Memory B cell (primary cell): Measurements from ENCODE around the gene RWDD4.
"Not testable (repeated sequence)": the region's sequence is repeated elsewhere in the genome, so short reads cannot be mapped to it uniquely, and the experiment has no call there.

Source experiments
- ATAC-seq: fragments of 150-1000 bp; cut with Tn5 transposase; 2 replicates; pipeline ENCODE4 v1.10.0; 2021; ENCODE audit warnings: low read depth, mild to moderate bottlenecking, moderate library complexity
- DNase-seq, 2 donors: peaks; one replicate each; pipeline ENCODE4 v3.0.0; 2022; ENCODE audit warnings: low spot score in 2 of 2
- H3K27ac Mint-ChIP-seq: one replicate; pipeline ENCODE4 v1.8.0; 2022; ENCODE audit warnings: mild to moderate bottlenecking, moderate library complexity, mixed read lengths
- H3K27me3 Mint-ChIP-seq: one replicate; pipeline ENCODE4 v1.8.0; 2022; ENCODE audit warnings: mixed read lengths
- H3K36me3 Mint-ChIP-seq: one replicate; pipeline ENCODE4 v1.8.0; 2022; ENCODE audit warnings: mild to moderate bottlenecking, mixed read lengths
- H3K4me1 Mint-ChIP-seq: one replicate; pipeline ENCODE4 v1.8.0; 2022; ENCODE audit warnings: mixed read lengths
- H3K4me3 Mint-ChIP-seq: one replicate; pipeline ENCODE4 v1.8.0; 2022; ENCODE audit warnings: mild to moderate bottlenecking, moderate library complexity, mixed read lengths
- H3K9me3 Mint-ChIP-seq: one replicate; pipeline ENCODE4 v1.8.0; 2022; ENCODE audit warnings: mixed read lengths

Gene RWDD4

GRCh38 chr4:183627979-183628588 lies 30.9 kb downstream of the RWDD4 start:
- no peak for DNase-seq
- Mint-ChIP-seq H3K27me3 (peaks cover 7% of the 10 kb centered on the region), H3K9me3 (no peaks in the 10 kb centered on the region), H3K4me3 (no peak overlapping the region), H3K27ac (no peak overlapping the region), H3K4me1 (no peaks in the 10 kb centered on the region), H3K36me3 (no peaks in the 10 kb centered on the region)
- no peak for ATAC-seq

DNA sequence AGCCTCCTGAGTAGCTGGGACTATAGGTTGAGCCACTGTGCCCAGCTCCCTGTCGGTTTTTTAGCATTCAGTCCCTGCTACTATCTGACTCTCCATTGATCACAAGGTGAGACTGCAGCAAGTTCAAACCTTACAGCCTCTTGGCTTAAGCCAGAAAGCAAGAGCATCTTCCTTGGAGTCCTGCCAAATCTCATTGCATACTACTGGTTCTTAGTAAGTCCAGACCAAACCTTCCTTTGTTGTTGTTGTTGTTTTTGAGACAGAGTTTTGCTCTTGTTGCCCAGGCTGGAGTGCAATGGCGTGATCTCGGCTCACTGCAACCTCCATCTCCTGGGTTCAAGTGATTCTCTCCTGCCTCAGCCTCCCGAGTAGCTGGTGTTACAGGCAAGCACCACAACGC lies 31.7 kb downstream of the RWDD4 start:
- not testable (repeated sequence) for DNase-seq, H3K9me3 Mint-ChIP-seq, H3K4me3 Mint-ChIP-seq, H3K4me1 Mint-ChIP-seq, ATAC-seq, H3K27me3 Mint-ChIP-seq, H3K36me3 Mint-ChIP-seq, H3K27ac Mint-ChIP-seq

- Mint-ChIP-seq H3K4me1 (no peaks in the 10 kb centered on the region), H3K4me3 (no peak overlapping the region), H3K27me3 (peaks cover 5% of the 10 kb centered on the region), H3K27ac (no peak overlapping the region), H3K36me3 (no peaks in the 10 kb centered on the region), H3K9me3 (no peaks in the 10 kb centered on the region)
- ATAC-seq = no peak
- no peak for DNase-seq
Observed at GRCh38 chr4:183626168-183626567, 32.8 kb downstream of the RWDD4 start.

DNA sequence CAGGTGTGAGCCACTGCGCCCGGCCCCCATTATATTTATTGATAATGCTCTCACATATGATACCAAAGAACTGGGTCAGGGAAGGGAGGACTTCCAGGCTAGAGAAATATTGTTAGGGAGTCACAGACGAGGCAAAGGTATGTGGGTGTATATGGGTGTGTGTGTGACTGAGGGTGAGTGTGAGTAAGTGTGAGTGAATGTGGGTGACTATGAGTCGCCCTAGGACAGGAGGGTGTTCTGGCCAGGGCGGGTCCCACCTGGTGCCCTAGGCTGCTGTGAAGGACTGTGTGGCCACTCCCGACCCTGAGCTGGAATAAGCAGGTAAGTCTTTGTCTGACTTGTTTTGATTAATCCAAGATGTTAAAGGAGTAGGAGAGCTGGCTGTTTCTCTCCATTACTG lies 34.4 kb downstream of the RWDD4 start:
- DNase-seq = no peak
- Mint-ChIP-seq H3K27ac (no peak overlapping the region), H3K9me3 (no peaks in the 10 kb centered on the region), H3K27me3 (peaks cover 5% of the 10 kb centered on the region), H3K4me1 (no peaks in the 10 kb centered on the region), H3K36me3 (no peaks in the 10 kb centered on the region), H3K4me3 (no peak overlapping the region)
- no peak for ATAC-seq

DNA sequence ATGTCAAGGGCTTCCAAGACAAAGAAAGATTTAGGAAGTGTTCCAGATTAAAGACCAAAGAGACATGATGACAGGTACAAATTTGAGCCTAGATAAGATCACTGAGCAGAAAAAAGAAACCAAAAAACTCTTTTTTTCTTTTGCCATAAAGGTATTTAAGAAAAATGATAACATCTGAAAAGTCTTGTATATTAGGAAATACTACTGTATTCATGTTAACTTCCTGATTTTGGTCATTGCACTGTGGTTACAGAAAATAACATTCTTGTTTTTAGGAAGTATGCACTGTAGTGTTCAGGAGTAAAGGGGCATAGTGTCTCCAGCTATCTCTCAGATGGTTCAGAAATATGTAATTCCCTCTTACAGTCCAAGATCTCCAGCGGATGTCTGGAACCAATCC lies 37.1 kb downstream of the RWDD4 start:
- Mint-ChIP-seq H3K9me3 (peaks cover 3% of the 10 kb centered on the region), H3K27ac (no peak overlapping the region)
- no peak for ATAC-seq

GRCh38 chr4:183620421-183620820 lies 38.6 kb downstream of the RWDD4 start:
- ATAC-seq = no peak
- Mint-ChIP-seq H3K4me1 (no peaks in the 10 kb centered on the region), H3K27ac (no peak overlapping the region), H3K36me3 (no peaks in the 10 kb centered on the region), H3K27me3 (peaks cover 9% of the 10 kb centered on the region), H3K9me3 (peaks cover 4% of the 10 kb centered on the region), H3K4me3 (no peak overlapping the region)
- DNase-seq = no peak

More for the DNA sequence above, 37.1 kb downstream of the RWDD4 start:
- peaks cover 3% of the 10 kb centered on the region for H3K27me3 Mint-ChIP-seq
- DNase-seq = no peak
- H3K36me3 Mint-ChIP-seq = no peaks in the 10 kb centered on the region
- H3K4me3 Mint-ChIP-seq = no peak overlapping the region
- no peaks in the 10 kb centered on the region for H3K4me1 Mint-ChIP-seq

- peaks cover 7% of the 10 kb centered on the region for H3K27me3 Mint-ChIP-seq
- ATAC-seq (no peak), DNase-seq (no peak)
- no peak overlapping the region for H3K27ac Mint-ChIP-seq
- H3K36me3 Mint-ChIP-seq = no peaks in the 10 kb centered on the region
- no peaks in the 10 kb centered on the region for H3K4me1 Mint-ChIP-seq
- H3K9me3 Mint-ChIP-seq = peaks cover 4% of the 10 kb centered on the region
- no peak overlapping the region for H3K4me3 Mint-ChIP-seq
Observed at GRCh38 chr4:183618681-183619080, 40.3 kb downstream of the RWDD4 start.

DNA sequence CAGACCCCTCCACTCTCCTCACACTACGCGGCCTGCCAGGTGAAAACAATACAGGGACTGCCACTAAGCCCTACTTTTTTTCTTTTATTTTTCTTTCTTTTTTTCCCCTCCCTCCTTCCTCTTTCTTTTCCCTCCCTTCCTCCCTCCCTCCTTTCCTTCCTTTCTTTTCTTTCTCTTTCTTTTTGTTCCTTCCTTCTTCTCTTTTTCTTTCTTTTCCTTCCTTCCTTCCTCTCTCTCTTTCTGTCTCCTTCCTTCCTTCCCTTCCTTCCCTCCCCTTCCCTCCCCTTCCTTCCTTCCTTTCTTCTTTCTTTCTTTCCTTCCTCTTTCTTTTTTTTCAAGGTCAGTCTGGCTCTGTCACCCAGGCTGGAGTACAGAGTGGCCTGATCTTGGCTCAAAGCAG lies 41.9 kb downstream of the RWDD4 start:
- Mint-ChIP-seq H3K36me3 (no peaks in the 10 kb centered on the region), H3K27ac (no peak overlapping the region), H3K27me3 (peaks cover 10% of the 10 kb centered on the region), H3K4me3 (no peak overlapping the region), H3K9me3 (peaks cover 4% of the 10 kb centered on the region), H3K4me1 (no peaks in the 10 kb centered on the region)
- ATAC-seq (no peak), DNase-seq (no peak)

- Mint-ChIP-seq H3K4me1 (no peaks in the 10 kb centered on the region), H3K9me3 (peaks cover 4% of the 10 kb centered on the region), H3K36me3 (no peaks in the 10 kb centered on the region), H3K27ac (no peak overlapping the region), H3K27me3 (peaks cover 10% of the 10 kb centered on the region), H3K4me3 (no peak overlapping the region)
- DNase-seq (no peak), ATAC-seq (no peak)
Observed at GRCh38 chr4:183612329-183613250, 46.4 kb downstream of the RWDD4 start.

DNA sequence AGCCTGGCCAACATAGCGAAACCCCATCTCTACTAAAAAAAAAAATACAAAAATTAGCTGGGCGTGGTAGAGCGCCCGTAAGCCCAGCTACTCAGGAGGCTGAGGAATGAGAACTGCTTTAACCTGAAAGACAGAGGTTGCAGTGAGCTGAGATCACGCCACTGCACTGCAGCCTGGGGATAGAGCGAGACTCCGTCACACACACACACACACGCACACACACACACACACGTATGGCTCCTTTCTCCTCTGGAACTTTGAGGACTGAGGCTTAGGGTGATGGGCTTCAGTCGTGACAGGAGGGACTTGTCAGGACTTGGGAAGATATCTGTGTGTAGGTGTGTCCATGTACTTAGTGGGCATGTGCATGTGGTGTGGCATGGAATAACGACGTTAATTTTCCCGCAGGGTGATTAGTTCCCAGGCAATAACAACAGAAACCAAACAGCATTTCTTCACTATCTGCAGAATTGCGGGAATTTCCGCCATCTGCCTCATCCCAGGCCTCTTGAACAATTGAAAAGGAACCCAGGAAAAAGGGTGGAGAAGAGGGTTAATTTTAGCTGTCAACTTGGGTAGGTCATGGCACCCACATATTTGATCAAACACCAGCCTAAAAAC lies 47.7 kb downstream of the RWDD4 start:
- no peaks in the 10 kb centered on the region for H3K4me1 Mint-ChIP-seq

GRCh38 chr4:183610613-183611012 lies 48.4 kb downstream of the RWDD4 start:
- Mint-ChIP-seq H3K4me3 (no peak overlapping the region), H3K27ac (no peak overlapping the region), H3K36me3 (no peaks in the 10 kb centered on the region), H3K4me1 (no peaks in the 10 kb centered on the region), H3K9me3 (no peaks in the 10 kb centered on the region), H3K27me3 (peaks cover 7% of the 10 kb centered on the region)
- DNase-seq (no peak), ATAC-seq (no peak)

More for the DNA sequence above, 47.7 kb downstream of the RWDD4 start:
- DNase-seq = no peak
- H3K27ac Mint-ChIP-seq = no peak overlapping the region
- peaks cover 10% of the 10 kb centered on the region for H3K27me3 Mint-ChIP-seq
- no peak overlapping the region for H3K4me3 Mint-ChIP-seq
- H3K36me3 Mint-ChIP-seq = no peaks in the 10 kb centered on the region
- ATAC-seq = no peak
- H3K9me3 Mint-ChIP-seq = no peaks in the 10 kb centered on the region

DNA sequence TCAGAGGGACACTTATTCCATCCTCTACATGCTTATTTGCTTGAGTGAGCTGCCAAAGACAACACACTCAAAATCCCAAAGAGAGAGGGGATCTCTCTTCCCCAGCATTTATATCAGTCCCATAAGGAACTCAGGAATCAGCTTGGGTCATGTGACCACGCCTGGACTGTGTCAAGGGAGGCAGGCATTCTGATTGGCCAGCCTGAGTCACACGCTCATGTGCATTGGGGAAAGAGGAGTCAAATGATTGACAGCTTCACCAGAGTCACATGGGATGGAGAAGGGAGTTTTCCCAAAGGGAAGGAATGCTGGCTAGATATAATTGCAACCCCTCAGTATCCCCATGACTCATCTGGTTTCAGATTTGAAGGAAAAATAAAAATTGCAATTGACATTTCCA lies 49.0 kb downstream of the RWDD4 start:
- DNase-seq (no peak), ATAC-seq (no peak)
- Mint-ChIP-seq H3K9me3 (no peaks in the 10 kb centered on the region), H3K4me1 (no peaks in the 10 kb centered on the region), H3K4me3 (no peak overlapping the region), H3K27ac (no peak overlapping the region), H3K27me3 (peaks cover 5% of the 10 kb centered on the region), H3K36me3 (no peaks in the 10 kb centered on the region)

DNA sequence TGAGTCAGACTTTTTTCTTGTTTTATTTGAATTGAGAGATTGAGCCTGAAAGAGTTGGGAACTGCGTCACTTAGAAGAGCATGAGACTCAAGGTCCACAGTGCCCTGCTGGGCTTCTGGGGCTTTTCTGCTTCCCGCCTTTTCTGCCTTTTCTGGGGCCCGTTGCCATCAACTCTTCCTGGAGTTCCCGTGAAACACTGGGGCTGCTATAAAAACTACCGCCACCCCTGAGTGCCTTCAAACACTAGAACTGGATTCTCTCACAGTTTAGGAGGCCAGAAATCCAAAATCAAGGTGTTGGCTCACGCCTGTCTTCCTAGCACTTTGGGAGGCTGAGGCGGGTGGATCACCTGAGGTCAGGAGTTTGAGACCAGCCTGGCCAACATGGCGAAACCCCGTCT lies 49.8 kb downstream of the RWDD4 start:
- ATAC-seq = no peak
- Mint-ChIP-seq H3K27me3 (peaks cover 5% of the 10 kb centered on the region), H3K36me3 (no peaks in the 10 kb centered on the region), H3K9me3 (no peaks in the 10 kb centered on the region), H3K4me1 (no peaks in the 10 kb centered on the region), H3K4me3 (no peak overlapping the region), H3K27ac (no peak overlapping the region)
- DNase-seq = no peak

DNA sequence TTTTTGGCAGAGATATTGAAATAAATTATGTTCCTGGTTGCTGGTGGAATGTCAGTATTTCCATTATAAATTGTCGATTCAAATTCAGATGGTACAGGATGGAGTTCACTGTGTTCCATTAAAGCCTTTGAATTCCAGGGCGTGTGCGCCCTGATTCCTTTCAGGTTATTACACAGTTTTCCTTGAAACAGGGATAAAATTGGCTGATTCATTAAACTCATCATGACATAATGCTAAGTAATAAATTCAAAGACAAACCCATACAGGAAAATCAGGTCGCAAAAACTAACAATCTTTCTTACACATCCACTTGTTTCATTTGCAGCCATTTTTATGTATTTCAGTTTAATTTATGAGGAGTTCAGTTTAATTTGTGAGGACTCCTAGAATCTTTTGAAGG lies 51.1 kb downstream of the RWDD4 start:
- ATAC-seq (no peak), DNase-seq (no peak)
- Mint-ChIP-seq H3K27ac (no peak overlapping the region), H3K36me3 (no peaks in the 10 kb centered on the region), H3K4me1 (no peaks in the 10 kb centered on the region), H3K9me3 (no peaks in the 10 kb centered on the region), H3K27me3 (peaks cover 5% of the 10 kb centered on the region), H3K4me3 (no peak overlapping the region)
